ENCODE measurements around the gene CDK19.

DNA sequence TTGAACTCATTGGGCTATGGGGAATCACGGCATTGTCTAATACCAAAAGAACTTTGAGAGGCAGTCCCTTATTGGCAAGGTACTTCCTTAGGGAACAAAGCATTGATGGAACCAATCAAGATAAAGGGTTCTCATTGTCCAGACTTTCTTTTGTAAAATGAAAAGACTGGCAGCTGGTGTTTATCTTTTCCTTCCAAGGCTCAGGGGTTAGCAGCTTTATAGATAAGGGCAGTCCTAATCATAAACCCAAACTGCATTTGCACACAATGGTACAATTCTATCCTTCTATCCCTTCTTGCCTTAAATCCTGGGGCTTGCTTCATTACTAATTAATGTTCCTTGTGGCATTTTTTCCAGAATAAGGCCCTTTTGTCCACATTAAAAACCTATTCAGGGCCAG is 28.6 kb downstream of the CDK19 start:
- TF ChIP-seq, protein P1, sequence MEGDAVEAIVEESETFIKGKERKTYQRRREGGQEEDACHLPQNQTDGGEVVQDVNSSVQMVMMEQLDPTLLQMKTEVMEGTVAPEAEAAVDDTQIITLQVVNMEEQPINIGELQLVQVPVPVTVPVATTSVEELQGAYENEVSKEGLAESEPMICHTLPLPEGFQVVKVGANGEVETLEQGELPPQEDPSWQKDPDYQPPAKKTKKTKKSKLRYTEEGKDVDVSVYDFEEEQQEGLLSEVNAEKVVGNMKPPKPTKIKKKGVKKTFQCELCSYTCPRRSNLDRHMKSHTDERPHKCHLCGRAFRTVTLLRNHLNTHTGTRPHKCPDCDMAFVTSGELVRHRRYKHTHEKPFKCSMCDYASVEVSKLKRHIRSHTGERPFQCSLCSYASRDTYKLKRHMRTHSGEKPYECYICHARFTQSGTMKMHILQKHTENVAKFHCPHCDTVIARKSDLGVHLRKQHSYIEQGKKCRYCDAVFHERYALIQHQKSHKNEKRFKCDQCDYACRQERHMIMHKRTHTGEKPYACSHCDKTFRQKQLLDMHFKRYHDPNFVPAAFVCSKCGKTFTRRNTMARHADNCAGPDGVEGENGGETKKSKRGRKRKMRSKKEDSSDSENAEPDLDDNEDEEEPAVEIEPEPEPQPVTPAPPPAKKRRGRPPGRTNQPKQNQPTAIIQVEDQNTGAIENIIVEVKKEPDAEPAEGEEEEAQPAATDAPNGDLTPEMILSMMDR (IDR thresholded peaks at IDR 0.05 in 4 of 5, conservative IDR thresholded peaks at IDR 0.05 in 1 of 5) = no peak
- TF ChIP-seq POLR2A (IDR thresholded peaks at IDR 0.05) = no peak
